GM23338 (cell line): ENCODE data around the gene RAB3IL1. TPM values are rescaled to one million over a fixed set of nuclear protein-coding genes. Genes with fewer than 3 reads are reported as not detected.

Experiments
- ATAC-seq: fragments of 200-7000 bp; cut with Tn5 transposase; 3 replicates; pipeline ENCODE4 v1.9.1; 2020
- DNase-seq: peaks from one replicate; pipeline ENCODE4 v3.0.0-alpha.2; 2015; ENCODE audit warnings: low spot score
- H2AFZ ChIP-seq: fragments of 200-600 bp; sonication (generic); 2 replicates; pipeline ENCODE4 v1.8.0; 2016; ENCODE audit warnings: antibody characterized with exemption, mild to moderate bottlenecking, moderate library complexity
- H3F3A ChIP-seq: fragments of 200-600 bp; sonication (generic); replicated peaks from 2 replicates; pipeline ENCODE4 v1.8.0; 2017; ENCODE audit warnings: antibody characterized with exemption, mixed run types, low read depth
- H3K27ac ChIP-seq: fragments of 200-600 bp; sonication (generic); 2 replicates; pipeline ENCODE4 v1.6.1; 2016; ENCODE audit warnings: low read depth
- H3K27me3 ChIP-seq: fragments of 200-600 bp; sonication (generic); 2 replicates; pipeline ENCODE4 v1.8.0; 2016; ENCODE audit warnings: mild to moderate bottlenecking, mixed run types, moderate library complexity; ENCODE audit not compliant: insufficient read depth
- H3K36me3 ChIP-seq: fragments of 200-600 bp; sonication (generic); 2 replicates; pipeline ENCODE4 v1.8.0; 2016; ENCODE audit warnings: mild to moderate bottlenecking; ENCODE audit not compliant: insufficient read depth
- H3K4me1 ChIP-seq: fragments of 200-600 bp; sonication (generic); 2 replicates; pipeline ENCODE4 v1.8.0; 2016; ENCODE audit warnings: mild to moderate bottlenecking, moderate library complexity; ENCODE audit not compliant: insufficient read depth
- H3K4me2 ChIP-seq: fragments of 200-600 bp; sonication (generic); 2 replicates; pipeline ENCODE4 v1.7.1; 2017; ENCODE audit warnings: mixed run types
- H3K4me3 ChIP-seq: fragments of 200-600 bp; sonication (generic); 2 replicates; pipeline ENCODE4 v1.6.1; 2016; ENCODE audit warnings: mixed run types
- H3K79me2 ChIP-seq: fragments of 200-600 bp; sonication (generic); replicated peaks from 2 replicates; pipeline ENCODE4 v1.8.0; 2017; ENCODE audit warnings: mild to moderate bottlenecking; ENCODE audit not compliant: insufficient read depth
- H3K9me2 ChIP-seq: fragments of 200-600 bp; sonication (generic); 2 replicates; pipeline ENCODE4 v1.8.0; 2017; ENCODE audit not compliant: insufficient read depth
- H4K20me1 ChIP-seq: fragments of 200-600 bp; sonication (generic); replicated peaks from 2 replicates; pipeline ENCODE4 v1.8.0; 2017; ENCODE audit warnings: mild to moderate bottlenecking; ENCODE audit not compliant: insufficient read depth
- H3K27ac Mint-ChIP-seq: 2 replicates; pipeline ENCODE4 v1.8.0; 2020; ENCODE audit warnings: inconsistent platforms, mild to moderate bottlenecking, moderate library complexity, mixed read lengths
- H3K27me3 Mint-ChIP-seq: 3 replicates; pipeline ENCODE4 v1.8.0; 2022; ENCODE audit warnings: low read depth, mild to moderate bottlenecking, moderate library complexity, mixed read lengths, inconsistent platforms; ENCODE audit not compliant: insufficient read depth, poor library complexity
- H3K36me3 Mint-ChIP-seq: 3 replicates; pipeline ENCODE4 v1.8.0; 2021; ENCODE audit warnings: low read depth, mild to moderate bottlenecking, inconsistent platforms, moderate library complexity, mixed read lengths
- H3K4me1 Mint-ChIP-seq: 3 replicates; pipeline ENCODE4 v1.8.0; 2020; ENCODE audit warnings: mild to moderate bottlenecking, inconsistent platforms, mixed read lengths
- H3K4me3 Mint-ChIP-seq: 3 replicates; pipeline ENCODE4 v1.8.0; 2021; ENCODE audit warnings: moderate library complexity, mild to moderate bottlenecking, inconsistent platforms, mixed read lengths
- H3K9me3 Mint-ChIP-seq: 3 replicates; pipeline ENCODE4 v1.8.0; 2020; ENCODE audit warnings: moderate library complexity, mild to moderate bottlenecking, inconsistent platforms, mixed read lengths
- CREB1 ChIP-seq: fragments of 250-450 bp; sonication (Bioruptor Pico); IDR thresholded peaks from 2 replicates; pipeline ENCODE4 v1.5.0; 2020; ENCODE audit warnings: low read depth, mild to moderate bottlenecking, moderate library complexity
- EZH2phosphoT487 ChIP-seq: fragments of 200-600 bp; sonication (generic); IDR thresholded peaks from one replicate; pipeline ENCODE4 v1.8.1; 2018; ENCODE audit warnings: antibody characterized with exemption; ENCODE audit not compliant: unreplicated experiment
- JUNB ChIP-seq: IDR thresholded peaks from one replicate; pipeline ENCODE4 v1.6.1; 2016; ENCODE audit warnings: antibody characterized with exemption; ENCODE audit not compliant: unreplicated experiment
- NANOG ChIP-seq: IDR thresholded peaks from 2 replicates; pipeline ENCODE4 v1.6.1; 2016; ENCODE audit warnings: antibody characterized with exemption, borderline replicate concordance
- POLR2AphosphoS5 ChIP-seq: IDR thresholded peaks from 2 replicates; pipeline ENCODE4 v1.6.1; 2016; ENCODE audit warnings: antibody characterized with exemption, low read depth
- STAT1 ChIP-seq: IDR thresholded peaks from one replicate; pipeline ENCODE4 v1.6.1; 2016; ENCODE audit warnings: antibody characterized with exemption; ENCODE audit not compliant: unreplicated experiment
- ZNF114 ChIP-seq: fragments of 250-450 bp; sonication (Bioruptor Pico); IDR thresholded peaks from 2 replicates; pipeline ENCODE4 v1.5.0; 2020; ENCODE audit warnings: mild to moderate bottlenecking, moderate library complexity
- ZNF331 ChIP-seq: fragments of 250-450 bp; sonication (Bioruptor Pico); IDR thresholded peaks from 2 replicates; pipeline ENCODE4 v1.5.0; 2020; ENCODE audit warnings: low read depth, mild to moderate bottlenecking, moderate library complexity
- ZNF462 ChIP-seq: fragments of 250-450 bp; sonication (Bioruptor Pico); IDR thresholded peaks from 2 replicates; pipeline ENCODE4 v1.5.0; 2020; ENCODE audit warnings: mild to moderate bottlenecking, moderate library complexity
- polyA plus RNA-seq: library from polyadenylated mRNA; unstranded; fragments of >200 nt; fragmentation: Nextera tagmentation; extraction: Ambion mirVana; gene quantifications from 2 replicates; pipeline ENCODE4 v1.2.1, GENCODE V29; 2016
- total RNA-seq: library from RNA; depleted of rRNA; stranded (reverse); fragments of >200 nt; shearing (Covaris generic); gene quantifications from 2 replicates; pipeline ENCODE4 v1.2.3, GENCODE V29; 2014
- TF ChIP-seq, protein P1 (sequence below): IDR thresholded peaks from 2 replicates; pipeline ENCODE4 v1.6.1; 2016; ENCODE audit warnings: antibody characterized with exemption

The RAB3IL1 gene
- total and polyA plus RNA-seq, 2 experiments from 2014 or later: 2.7 to 3.4 TPM

GRCh38 chr11:61880031-61880430, 37.3 kb downstream of the RAB3IL1 start:
- peaks cover 4% of the 10 kb centered on the region for H3K27me3 Mint-ChIP-seq
- DNase-seq (no peak), ATAC-seq (no peak)
- no peak overlapping the region; the same call in 2 of the 3 replicates for H3K4me3 Mint-ChIP-seq
- Histone ChIP-seq H3F3A (no peaks in the 10 kb centered on the region), H3K27ac (no peak overlapping the region; the same call in 1 of the 2 replicates), H3K27me3 (no peaks in the 10 kb centered on the region), H2AFZ (no peak overlapping the region), H3K4me3 (no peak overlapping the region), H3K79me2 (no peaks in the 10 kb centered on the region), H3K4me1 (peaks cover 20% of the 10 kb centered on the region), H3K36me3 (no peaks in the 10 kb centered on the region), H3K9me2 (no peaks in the 10 kb centered on the region), H3K4me2 (0 out of 2 replicates have a peak overlapping the region, but pooled peaks have one; percentile 14), H4K20me1 (no peaks in the 10 kb centered on the region)
- peaks cover 5% of the 10 kb centered on the region; the same call in 2 of the 3 replicates for H3K36me3 Mint-ChIP-seq
- H3K9me3 Mint-ChIP-seq: no peaks in the 10 kb centered on the region
- no peak overlapping the region; the same call in 1 of the 2 replicates for H3K27ac Mint-ChIP-seq
- TF ChIP-seq JUNB (no peak), STAT1 (no peak), ZNF462 (no peak), ZNF114 (CRISPR knock-in tag) (no peak), EZH2phosphoT487 (no peak), NANOG (no peak), ZNF331 (no peak)
- peaks cover 32% of the 10 kb centered on the region for H3K4me1 Mint-ChIP-seq

DNA sequence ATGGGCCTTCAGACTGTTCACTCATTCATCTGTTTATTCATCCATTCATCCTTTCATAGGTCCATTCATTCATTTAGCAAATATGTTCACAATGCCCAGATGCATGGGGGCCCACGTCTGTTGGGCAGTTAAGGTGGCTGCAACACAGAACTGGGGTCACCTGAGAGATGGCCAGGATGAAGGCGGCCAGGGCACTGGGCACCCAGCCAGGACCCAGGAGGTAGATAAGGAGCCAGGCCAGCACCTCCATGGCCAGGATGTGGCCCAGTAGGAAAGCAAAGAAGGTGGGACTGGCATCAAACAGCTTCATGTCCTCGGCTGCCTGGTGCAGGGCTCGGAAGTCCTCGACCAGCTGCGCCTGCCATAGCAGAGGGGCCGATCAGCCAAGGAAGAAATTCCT, 38.2 kb downstream of the RAB3IL1 start:
- Histone ChIP-seq H3K9me2 (no peaks in the 10 kb centered on the region), H3K36me3 (no peaks in the 10 kb centered on the region), H4K20me1 (no peaks in the 10 kb centered on the region), H3K4me3 (no peak overlapping the region), H3K4me1 (peaks cover 27% of the 10 kb centered on the region), H3F3A (no peaks in the 10 kb centered on the region), H3K4me2 (no peak overlapping the region), H3K79me2 (no peaks in the 10 kb centered on the region), H3K27ac (no peak overlapping the region), H3K27me3 (no peaks in the 10 kb centered on the region), H2AFZ (no peak overlapping the region)
- H3K4me1 Mint-ChIP-seq: peaks cover 38% of the 10 kb centered on the region
- DNase-seq: no peak
- H3K27ac Mint-ChIP-seq: no peak overlapping the region
- H3K36me3 Mint-ChIP-seq: peaks cover 5% of the 10 kb centered on the region; the same call in 2 of the 3 replicates
- H3K4me3 Mint-ChIP-seq: no peak overlapping the region
- ATAC-seq: no peak
- H3K27me3 Mint-ChIP-seq: peaks cover 4% of the 10 kb centered on the region
- no peaks in the 10 kb centered on the region for H3K9me3 Mint-ChIP-seq
- TF ChIP-seq ZNF114 (CRISPR knock-in tag) (no peak), NANOG (no peak), CREB1 (CRISPR knock-in tag) (no peak), ZNF331 (no peak), POLR2AphosphoS5 (no peak), JUNB (no peak), EZH2phosphoT487 (no peak)
- TF ChIP-seq, protein P1, sequence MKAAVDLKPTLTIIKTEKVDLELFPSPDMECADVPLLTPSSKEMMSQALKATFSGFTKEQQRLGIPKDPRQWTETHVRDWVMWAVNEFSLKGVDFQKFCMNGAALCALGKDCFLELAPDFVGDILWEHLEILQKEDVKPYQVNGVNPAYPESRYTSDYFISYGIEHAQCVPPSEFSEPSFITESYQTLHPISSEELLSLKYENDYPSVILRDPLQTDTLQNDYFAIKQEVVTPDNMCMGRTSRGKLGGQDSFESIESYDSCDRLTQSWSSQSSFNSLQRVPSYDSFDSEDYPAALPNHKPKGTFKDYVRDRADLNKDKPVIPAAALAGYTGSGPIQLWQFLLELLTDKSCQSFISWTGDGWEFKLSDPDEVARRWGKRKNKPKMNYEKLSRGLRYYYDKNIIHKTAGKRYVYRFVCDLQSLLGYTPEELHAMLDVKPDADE: no peak
